DOHH2 (cell line): ENCODE results near the gene MMP2.

Source experiments
- H3F3A ChIP-seq: fragments of 200-600 bp; sonication (generic), shearing (Covaris generic); 2 replicates; pipeline ENCODE4 v1.6.0; 2016; ENCODE audit warnings: antibody characterized with exemption, mild to moderate bottlenecking; ENCODE audit not compliant: control insufficient read depth, insufficient read depth
- H3K27ac ChIP-seq: fragments of 200-600 bp; sonication (generic); 2 replicates; pipeline ENCODE4 v1.5.1; 2014; ENCODE audit warnings: low read depth, mild to moderate bottlenecking, low read length, moderate library complexity
- H3K27me3 ChIP-seq: fragments of 200-600 bp; sonication (generic); 2 replicates; pipeline ENCODE4 v1.6.1; 2014; ENCODE audit warnings: mild to moderate bottlenecking, low read length, mixed read lengths; ENCODE audit not compliant: control insufficient read depth
- H3K36me3 ChIP-seq: fragments of 200-600 bp; sonication (generic); 2 replicates; pipeline ENCODE4 v1.6.1; 2014; ENCODE audit warnings: mild to moderate bottlenecking, low read length, moderate library complexity, mixed read lengths; ENCODE audit not compliant: control insufficient read depth
- H3K4me1 ChIP-seq: fragments of 200-600 bp; sonication (generic); 2 replicates; pipeline ENCODE4 v1.6.1; 2014; ENCODE audit warnings: mild to moderate bottlenecking, low read length, mixed read lengths; ENCODE audit not compliant: control insufficient read depth
- H3K4me2 ChIP-seq: fragments of 200-600 bp; sonication (generic); 2 replicates; pipeline ENCODE4 v1.6.0; 2014; ENCODE audit warnings: mild to moderate bottlenecking, low read length, moderate library complexity
- H3K4me3 ChIP-seq: fragments of 200-600 bp; sonication (generic); 2 replicates; pipeline ENCODE4 v1.5.1; 2014; ENCODE audit warnings: mild to moderate bottlenecking, low read length, mixed read lengths
- H3K79me2 ChIP-seq: fragments of 200-600 bp; sonication (generic); 2 replicates; pipeline ENCODE4 v1.6.1; 2014; ENCODE audit warnings: mild to moderate bottlenecking, low read length, mixed read lengths; ENCODE audit not compliant: control insufficient read depth
- H3K9me2 ChIP-seq: fragments of 200-600 bp; sonication (generic); replicated peaks from 2 replicates; pipeline ENCODE4 v1.6.1; 2014; ENCODE audit warnings: mild to moderate bottlenecking, low read length, mixed read lengths; ENCODE audit not compliant: control insufficient read depth
- H3K9me3 ChIP-seq: fragments of 200-600 bp; sonication (generic); 2 replicates; pipeline ENCODE4 v1.6.1; 2014; ENCODE audit warnings: antibody characterized with exemption, low read length, mixed read lengths; ENCODE audit not compliant: control insufficient read depth, insufficient read depth
- H4K20me1 ChIP-seq: fragments of 200-600 bp; sonication (generic); 2 replicates; pipeline ENCODE4 v1.6.0; 2014; ENCODE audit warnings: low read depth, mild to moderate bottlenecking, antibody characterized with exemption, low read length, moderate library complexity; ENCODE audit not compliant: control insufficient read depth, insufficient read depth
- EZH2phosphoT487 ChIP-seq: fragments of 200-600 bp; sonication (generic); IDR thresholded peaks from 2 replicates; pipeline ENCODE4 v1.6.1; 2017; ENCODE audit warnings: borderline replicate concordance, mild to moderate bottlenecking, antibody characterized with exemption, low read length, moderate library complexity, mixed read lengths
- TF ChIP-seq, protein P1 (sequence below): fragments of 200-600 bp; sonication (generic); IDR thresholded peaks from one replicate; pipeline ENCODE4 v1.5.1; 2014; ENCODE audit warnings: antibody characterized with exemption, mild to moderate bottlenecking, low read depth, low read length; ENCODE audit not compliant: poor library complexity, severe bottlenecking

MMP2 gene

GRCh38 chr16:55481023-55481422, 2.0 kb downstream of the MMP2 start:
- no peaks in the 10 kb centered on the region for H4K20me1 ChIP-seq
- no peaks in the 10 kb centered on the region for H3K79me2 ChIP-seq
- H3K27ac ChIP-seq: no peak overlapping the region
- no peaks in the 10 kb centered on the region for H3F3A ChIP-seq
- TF ChIP-seq, protein P1, sequence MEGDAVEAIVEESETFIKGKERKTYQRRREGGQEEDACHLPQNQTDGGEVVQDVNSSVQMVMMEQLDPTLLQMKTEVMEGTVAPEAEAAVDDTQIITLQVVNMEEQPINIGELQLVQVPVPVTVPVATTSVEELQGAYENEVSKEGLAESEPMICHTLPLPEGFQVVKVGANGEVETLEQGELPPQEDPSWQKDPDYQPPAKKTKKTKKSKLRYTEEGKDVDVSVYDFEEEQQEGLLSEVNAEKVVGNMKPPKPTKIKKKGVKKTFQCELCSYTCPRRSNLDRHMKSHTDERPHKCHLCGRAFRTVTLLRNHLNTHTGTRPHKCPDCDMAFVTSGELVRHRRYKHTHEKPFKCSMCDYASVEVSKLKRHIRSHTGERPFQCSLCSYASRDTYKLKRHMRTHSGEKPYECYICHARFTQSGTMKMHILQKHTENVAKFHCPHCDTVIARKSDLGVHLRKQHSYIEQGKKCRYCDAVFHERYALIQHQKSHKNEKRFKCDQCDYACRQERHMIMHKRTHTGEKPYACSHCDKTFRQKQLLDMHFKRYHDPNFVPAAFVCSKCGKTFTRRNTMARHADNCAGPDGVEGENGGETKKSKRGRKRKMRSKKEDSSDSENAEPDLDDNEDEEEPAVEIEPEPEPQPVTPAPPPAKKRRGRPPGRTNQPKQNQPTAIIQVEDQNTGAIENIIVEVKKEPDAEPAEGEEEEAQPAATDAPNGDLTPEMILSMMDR: no peak
- TF ChIP-seq EZH2phosphoT487: no peak
- no peak overlapping the region for H3K4me3 ChIP-seq
- no peak overlapping the region for H3K4me2 ChIP-seq
- no peaks in the 10 kb centered on the region for H3K4me1 ChIP-seq
- H3K36me3 ChIP-seq: no peaks in the 10 kb centered on the region
- H3K27me3 ChIP-seq: no peaks in the 10 kb centered on the region
- H3K9me3 ChIP-seq: no peaks in the 10 kb centered on the region
- H3K9me2 ChIP-seq: no peaks in the 10 kb centered on the region

DNA sequence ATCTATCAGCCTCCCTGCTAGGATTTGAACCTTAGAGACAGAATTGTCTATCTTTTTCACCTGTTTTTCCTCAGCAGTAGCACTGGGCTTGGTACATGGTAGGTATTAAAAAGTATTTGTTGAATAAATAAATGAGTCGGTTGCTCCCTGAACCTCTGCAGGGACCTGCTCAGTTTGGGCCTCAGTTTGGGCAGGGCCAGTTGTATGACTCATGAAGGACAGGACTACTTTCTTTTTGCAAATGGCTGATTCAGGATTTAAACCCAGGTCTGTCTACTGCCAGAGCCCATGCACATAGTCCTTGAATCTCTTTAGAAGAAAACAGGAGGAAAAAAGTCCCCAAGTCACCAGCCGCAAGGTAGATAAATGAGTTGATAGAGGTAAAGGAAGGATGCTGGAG, 3.1 kb downstream of the MMP2 start:
- Histone ChIP-seq H3K4me3 (no peak overlapping the region), H3K79me2 (no peaks in the 10 kb centered on the region), H3K36me3 (no peaks in the 10 kb centered on the region), H3K4me2 (no peak overlapping the region), H3K9me3 (no peaks in the 10 kb centered on the region), H4K20me1 (no peaks in the 10 kb centered on the region), H3K27me3 (no peaks in the 10 kb centered on the region), H3F3A (no peaks in the 10 kb centered on the region), H3K27ac (no peak overlapping the region), H3K4me1 (no peaks in the 10 kb centered on the region), H3K9me2 (no peaks in the 10 kb centered on the region)
- no peak for TF ChIP-seq EZH2phosphoT487

- Histone ChIP-seq H3K9me3 (no peaks in the 10 kb centered on the region), H4K20me1 (no peaks in the 10 kb centered on the region), H3K4me1 (no peaks in the 10 kb centered on the region), H3K27ac (no peak overlapping the region), H3K27me3 (no peaks in the 10 kb centered on the region), H3F3A (no peaks in the 10 kb centered on the region), H3K4me3 (no peak overlapping the region), H3K9me2 (no peaks in the 10 kb centered on the region), H3K79me2 (no peaks in the 10 kb centered on the region), H3K4me2 (no peak overlapping the region), H3K36me3 (no peaks in the 10 kb centered on the region)
- TF ChIP-seq EZH2phosphoT487: no peak
- TF ChIP-seq, protein P1: no peak
Measured at GRCh38 chr16:55487048-55487803, 8.2 kb downstream of the MMP2 start.

- Histone ChIP-seq H3K79me2 (no peaks in the 10 kb centered on the region), H3K4me2 (no peak overlapping the region), H3K9me3 (no peaks in the 10 kb centered on the region), H4K20me1 (no peaks in the 10 kb centered on the region), H3K27me3 (no peaks in the 10 kb centered on the region), H3K27ac (no peak overlapping the region), H3K4me3 (no peak overlapping the region), H3F3A (no peaks in the 10 kb centered on the region), H3K4me1 (no peaks in the 10 kb centered on the region), H3K36me3 (no peaks in the 10 kb centered on the region), H3K9me2 (no peaks in the 10 kb centered on the region)
- TF ChIP-seq, protein P1: no peak
Measured at GRCh38 chr16:55488306-55488705, 9.3 kb downstream of the MMP2 start.
